Immature natural killer cell (primary cell): Measurements from ENCODE around the gene RUNX2. TPM values are rescaled to one million over a fixed set of nuclear protein-coding genes. Genes with fewer than 3 reads are reported as not detected.
A peak's percentile ranks its signal among the peaks of the same experiment; 100 is the strongest.

Experiments used
- DNase-seq, 3 donors: peaks; one replicate each; pipeline ENCODE4 v3.0.0; 2022; ENCODE audit warnings: mixed read lengths in 1 of 3
- H3K27ac Mint-ChIP-seq, 6 donors: one replicate each; pipeline ENCODE4 v1.8.0; 2020; ENCODE audit warnings: mixed read lengths in 6 of 6, mild to moderate bottlenecking in 5 of 6, inconsistent platforms in 4 of 6, moderate library complexity in 3 of 6
- H3K27me3 Mint-ChIP-seq, 3 donors: one replicate each; pipeline ENCODE4 v1.8.0; 2020 to 2021; ENCODE audit warnings: low read depth in 3 of 3, mild to moderate bottlenecking in 3 of 3, mixed read lengths in 3 of 3, moderate library complexity in 3 of 3, inconsistent platforms in 1 of 3
- H3K36me3 Mint-ChIP-seq, 3 donors: one replicate each; pipeline ENCODE4 v1.8.0; 2020; ENCODE audit warnings: mixed read lengths in 3 of 3, inconsistent platforms in 2 of 3, mild to moderate bottlenecking in 2 of 3
- H3K4me1 Mint-ChIP-seq, 2 donors: one replicate each; pipeline ENCODE4 v1.8.0; 2020; ENCODE audit warnings: inconsistent platforms in 2 of 2, mild to moderate bottlenecking in 2 of 2, mixed read lengths in 2 of 2, moderate library complexity in 1 of 2
- H3K4me3 Mint-ChIP-seq, 5 donors: one replicate each; pipeline ENCODE4 v1.8.0; 2020; ENCODE audit warnings: mild to moderate bottlenecking in 5 of 5, mixed read lengths in 5 of 5, inconsistent platforms in 3 of 5, moderate library complexity in 3 of 5
- H3K9me3 Mint-ChIP-seq, 6 donors: one replicate each; pipeline ENCODE4 v1.8.0; 2020; ENCODE audit warnings: mild to moderate bottlenecking in 6 of 6, mixed read lengths in 6 of 6, inconsistent platforms in 4 of 6, moderate library complexity in 3 of 6
- polyA plus RNA-seq, 3 donors: library from polyadenylated mRNA; unstranded; fragments of 300-500 nt; fragmentation: Illumina TruSeq; gene quantifications; one replicate each; pipeline ENCODE4 v1.2.3, GENCODE V29; 2021

The RUNX2 gene
- polyA plus RNA-seq, 3 donors from 2014 or later = 2.6 to 11.8 (median 4.4) TPM

- no peaks in the 10 kb centered on the region for H3K4me1 Mint-ChIP-seq
- peaks cover 0 to 1% (median 0%) of the 10 kb centered on the region in 3 donors for H3K27me3 Mint-ChIP-seq
- no peak overlapping the region for H3K27ac Mint-ChIP-seq
- DNase-seq = no peak
- H3K36me3 Mint-ChIP-seq = peaks cover 0 to 5% (median 0%) of the 10 kb centered on the region in 3 donors
- no peak overlapping the region for H3K4me3 Mint-ChIP-seq
- H3K9me3 Mint-ChIP-seq = no peaks in the 10 kb centered on the region
Observed at GRCh38 chr6:45366534-45366933, 38.4 kb downstream of the RUNX2 start.

DNA sequence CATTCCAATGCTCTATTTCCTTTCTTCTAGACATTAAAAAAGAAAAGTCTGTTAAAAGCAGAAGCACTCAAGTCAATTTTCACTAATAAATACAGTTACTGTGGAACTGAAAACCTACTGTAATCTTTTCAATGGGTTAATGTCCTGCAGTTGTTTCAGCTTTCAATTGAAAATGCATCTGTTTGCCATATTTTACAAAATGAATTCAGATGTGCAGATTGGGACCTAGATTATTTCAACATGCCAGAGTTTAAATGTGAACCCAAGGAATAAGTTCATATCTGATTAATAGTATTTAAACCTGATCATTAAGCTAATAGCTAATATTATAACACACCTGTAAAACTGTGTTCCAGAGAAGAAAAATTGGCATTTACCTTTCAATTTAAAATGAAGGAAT, 39.9 kb downstream of the RUNX2 start:
- Mint-ChIP-seq H3K36me3 (no peaks in the 10 kb centered on the region), H3K27ac (no peak overlapping the region), H3K27me3 (peaks cover 0 to 1% (median 0%) of the 10 kb centered on the region in 3 donors), H3K9me3 (no peaks in the 10 kb centered on the region), H3K4me3 (no peak overlapping the region), H3K4me1 (no peaks in the 10 kb centered on the region)
- no peak for DNase-seq

GRCh38 chr6:45369870-45370269, 41.7 kb downstream of the RUNX2 start:
- Mint-ChIP-seq H3K27me3 (peaks cover 0 to 1% (median 0%) of the 10 kb centered on the region in 3 donors), H3K27ac (peak overlapping the region in 1 of 6 donors; percentile 51), H3K36me3 (no peaks in the 10 kb centered on the region), H3K9me3 (no peaks in the 10 kb centered on the region), H3K4me1 (no peaks in the 10 kb centered on the region), H3K4me3 (no peak overlapping the region)
- DNase-seq = no peak

DNA sequence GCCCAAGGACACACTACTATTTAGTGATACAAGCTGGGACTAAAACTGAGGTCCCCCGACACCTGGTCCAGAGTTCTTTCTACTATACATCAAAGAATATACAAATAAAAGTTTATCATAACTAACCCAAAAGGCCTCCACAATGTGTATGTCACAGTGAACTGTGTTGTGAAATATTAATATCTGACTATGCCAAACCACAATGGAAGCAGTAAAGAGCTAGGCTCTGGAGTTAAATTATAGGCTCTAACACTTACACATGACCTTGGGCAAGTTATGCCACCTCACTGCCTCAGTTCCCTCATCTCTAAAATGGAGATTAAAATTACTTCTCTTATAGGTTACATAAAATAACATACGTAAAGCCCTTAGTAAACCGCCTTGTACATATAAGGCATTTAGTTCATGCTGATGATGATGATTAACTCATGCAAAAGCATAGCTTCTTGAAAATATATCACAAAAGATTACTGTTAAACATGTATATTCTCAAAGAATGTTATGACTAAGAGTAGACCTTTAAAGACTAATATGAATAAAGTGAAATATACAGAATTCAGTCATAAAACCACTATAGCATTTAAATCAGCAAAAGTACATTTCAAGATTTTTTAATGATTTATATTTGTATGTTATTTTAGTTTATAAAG, 43.9 kb downstream of the RUNX2 start:
- no peak for DNase-seq
- H3K4me1 Mint-ChIP-seq = peaks cover 6 to 9% of the 10 kb centered on the region in 2 donors
- H3K27ac Mint-ChIP-seq = no peak overlapping the region
- H3K27me3 Mint-ChIP-seq = peaks cover 1 to 2% (median 1%) of the 10 kb centered on the region in 3 donors
- H3K9me3 Mint-ChIP-seq = no peaks in the 10 kb centered on the region
- H3K36me3 Mint-ChIP-seq = no peaks in the 10 kb centered on the region
- H3K4me3 Mint-ChIP-seq = no peak overlapping the region

DNA sequence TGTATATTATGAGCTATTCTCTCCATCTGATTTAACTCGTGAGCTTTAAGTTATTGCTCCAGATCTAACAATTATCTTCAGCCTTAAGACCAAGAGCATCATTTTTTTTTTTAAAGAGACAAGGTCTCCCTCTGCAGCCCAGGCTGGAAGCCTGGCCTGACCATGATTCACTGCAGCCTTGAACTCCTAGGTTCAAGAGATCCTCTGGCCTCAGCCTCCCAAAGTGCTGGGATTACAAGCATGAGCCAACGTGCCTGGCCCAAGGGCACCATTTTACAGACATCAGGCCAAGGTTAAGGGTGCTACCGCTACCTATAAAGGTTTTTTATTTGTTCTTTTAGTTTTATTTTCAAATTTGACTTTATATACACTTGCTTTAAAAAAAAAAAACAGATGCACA, 47.3 kb downstream of the RUNX2 start:
- no peaks in the 10 kb centered on the region for H3K9me3 Mint-ChIP-seq
- peak overlapping the region in 4 of 6 donors; percentile 0 to 53 (median 18) for H3K27ac Mint-ChIP-seq
- H3K4me1 Mint-ChIP-seq = peaks cover 20 to 27% of the 10 kb centered on the region in 2 donors
- no peaks in the 10 kb centered on the region for H3K36me3 Mint-ChIP-seq
- no peak for DNase-seq
- peaks cover 5 to 15% (median 15%) of the 10 kb centered on the region in 3 donors for H3K27me3 Mint-ChIP-seq
- H3K4me3 Mint-ChIP-seq = no peak overlapping the region

- no peaks in the 10 kb centered on the region for H3K36me3 Mint-ChIP-seq
- peaks cover 20 to 27% of the 10 kb centered on the region in 2 donors for H3K4me1 Mint-ChIP-seq
- H3K9me3 Mint-ChIP-seq = no peaks in the 10 kb centered on the region
- no peak for DNase-seq
- H3K4me3 Mint-ChIP-seq = peak overlapping the region; percentile 95 to 100 (median 100)
- peak overlapping the region; percentile 93 to 99 (median 98) for H3K27ac Mint-ChIP-seq
- H3K27me3 Mint-ChIP-seq = peaks cover 5 to 15% (median 15%) of the 10 kb centered on the region in 3 donors
Observed at GRCh38 chr6:45376310-45377042, 48.3 kb downstream of the RUNX2 start.

DNA sequence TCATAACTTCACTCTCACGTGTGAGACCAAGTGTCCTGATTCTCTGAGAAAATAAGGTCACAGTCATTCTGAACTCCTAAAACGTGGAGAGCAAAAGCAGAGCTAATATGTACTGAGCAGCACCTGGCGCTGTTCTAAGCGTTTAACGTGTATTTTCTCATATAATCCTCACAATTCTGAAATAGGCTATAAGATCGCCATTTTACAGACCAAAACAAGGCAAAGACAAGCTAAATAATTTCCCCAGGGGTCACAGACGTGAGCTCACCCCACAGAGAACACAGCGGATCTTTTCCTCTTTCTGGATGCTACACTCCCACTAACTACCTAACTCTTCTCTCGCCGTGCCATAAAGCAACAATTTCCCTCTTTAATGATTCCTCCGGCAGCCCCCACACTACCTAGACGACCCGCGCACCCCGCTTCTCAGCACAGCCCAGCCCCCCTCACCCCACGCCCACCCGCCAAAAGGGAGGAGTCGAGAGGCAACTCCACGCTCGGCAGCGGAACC, 49.0 kb downstream of the RUNX2 start:
- Mint-ChIP-seq H3K27me3 (peaks cover 5 to 15% (median 15%) of the 10 kb centered on the region in 3 donors), H3K27ac (peak overlapping the region; percentile 93 to 99 (median 98)), H3K9me3 (no peaks in the 10 kb centered on the region), H3K4me1 (peaks cover 20 to 27% of the 10 kb centered on the region in 2 donors), H3K36me3 (no peaks in the 10 kb centered on the region), H3K4me3 (peak overlapping the region; percentile 95 to 100 (median 100))
- DNase-seq = no peak

GRCh38 chr6:45377554-45378333, 49.6 kb downstream of the RUNX2 start, which contains the start of gene SUPT3H:
SUPT3H (minus strand) TSS chr6:45377934.
- Mint-ChIP-seq H3K4me3 (peak within 1 kb of the TSS; percentile 95 to 100 (median 100)), H3K4me1 (peaks cover 20 to 27% of the 10 kb centered on the region in 2 donors), H3K36me3 (no peaks in the 10 kb centered on the region), H3K27ac (peak within 1 kb of the TSS; percentile 93 to 99 (median 98)), H3K27me3 (peaks cover 5 to 15% (median 15%) of the 10 kb centered on the region in 3 donors), H3K9me3 (no peaks in the 10 kb centered on the region)
- peak; percentile 90 to 93 (median 93) for DNase-seq

DNA sequence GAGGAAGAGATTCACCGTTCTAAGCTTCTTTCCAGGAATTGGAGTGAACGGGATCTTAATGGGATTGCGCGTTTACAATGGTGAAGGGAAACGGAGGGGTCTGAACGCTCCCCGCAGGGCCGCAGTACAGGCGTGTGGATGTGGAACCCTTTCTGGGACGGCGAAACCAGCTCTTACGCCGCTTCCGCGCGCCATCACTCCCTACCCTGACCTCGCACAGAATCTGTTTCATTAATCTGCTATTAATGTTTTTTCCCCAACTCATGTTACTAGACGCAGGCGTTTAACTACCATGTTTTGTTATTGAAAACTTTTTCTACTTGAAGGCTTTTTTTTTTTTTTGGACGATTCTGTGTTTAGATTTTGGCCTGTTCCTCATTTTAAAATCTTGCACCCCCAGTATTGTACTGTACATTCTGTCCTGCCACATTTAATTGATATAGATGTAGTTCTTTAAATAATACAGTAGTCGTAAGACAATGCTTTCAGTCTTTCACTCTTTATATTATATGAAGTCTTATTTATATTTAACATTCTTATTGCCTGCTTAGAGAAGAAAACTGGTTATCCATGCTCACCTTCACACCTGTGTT, 50.3 kb downstream of the RUNX2 start:
- H3K27ac Mint-ChIP-seq = peak overlapping the region; percentile 93 to 99 (median 98)
- no peak for DNase-seq
- peaks cover 20 to 27% of the 10 kb centered on the region in 2 donors for H3K4me1 Mint-ChIP-seq
- peaks cover 5 to 15% (median 15%) of the 10 kb centered on the region in 3 donors for H3K27me3 Mint-ChIP-seq
- H3K4me3 Mint-ChIP-seq = peak overlapping the region; percentile 95 to 100 (median 100)
- H3K36me3 Mint-ChIP-seq = no peaks in the 10 kb centered on the region
- no peaks in the 10 kb centered on the region for H3K9me3 Mint-ChIP-seq

DNA sequence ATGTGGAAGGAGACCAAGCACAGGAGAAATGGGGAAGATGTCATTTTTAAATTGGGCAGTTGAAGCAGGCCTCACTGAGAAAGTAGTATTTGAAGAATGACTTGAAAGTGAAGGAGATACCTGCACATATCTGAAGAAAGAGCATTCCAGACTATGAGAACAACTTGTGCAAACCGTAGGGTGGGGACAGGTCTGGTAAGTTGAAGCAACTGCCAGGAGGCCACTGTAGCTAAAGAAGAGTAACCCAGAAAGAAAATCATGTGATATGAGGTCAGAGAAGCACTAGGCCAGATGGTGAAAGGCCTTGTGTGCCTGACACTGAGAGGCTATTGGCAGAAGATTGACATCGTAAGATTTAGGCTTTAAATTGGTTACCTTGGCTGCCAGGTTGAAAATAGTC, 54.3 kb downstream of the RUNX2 start:
- Mint-ChIP-seq H3K9me3 (no peaks in the 10 kb centered on the region), H3K4me1 (peaks cover 11 to 14% of the 10 kb centered on the region in 2 donors), H3K27ac (no peak overlapping the region), H3K36me3 (no peaks in the 10 kb centered on the region), H3K4me3 (no peak overlapping the region), H3K27me3 (peaks cover 5 to 17% (median 16%) of the 10 kb centered on the region in 3 donors)
- no peak for DNase-seq

- no peak for DNase-seq
- Mint-ChIP-seq H3K9me3 (no peaks in the 10 kb centered on the region), H3K4me1 (no peaks in the 10 kb centered on the region), H3K27ac (no peak overlapping the region), H3K36me3 (no peaks in the 10 kb centered on the region), H3K27me3 (peaks cover 1 to 8% (median 8%) of the 10 kb centered on the region in 3 donors), H3K4me3 (no peak overlapping the region)
Observed at GRCh38 chr6:45386501-45386900, 58.4 kb downstream of the RUNX2 start.

DNA sequence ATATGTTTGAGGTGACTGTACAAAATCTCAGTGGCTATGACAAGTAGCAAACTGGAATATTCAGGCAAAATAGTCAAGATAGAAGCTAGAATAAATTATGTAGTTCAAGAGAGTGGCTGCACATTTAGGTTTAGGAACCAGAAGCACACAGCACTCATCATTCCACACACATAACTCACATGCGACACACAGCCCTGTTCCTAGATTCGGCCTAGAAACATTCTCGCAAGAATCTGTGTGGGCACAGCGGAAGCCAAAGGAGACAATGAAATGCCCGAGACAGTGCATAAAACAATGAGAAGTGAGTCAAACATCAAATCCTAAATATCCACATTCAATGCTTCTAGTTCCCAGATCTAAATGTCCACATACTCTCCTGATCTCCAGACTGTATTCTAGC, 59.1 kb downstream of the RUNX2 start:
- Mint-ChIP-seq H3K4me1 (no peaks in the 10 kb centered on the region), H3K36me3 (no peaks in the 10 kb centered on the region), H3K9me3 (no peaks in the 10 kb centered on the region), H3K4me3 (no peak overlapping the region), H3K27ac (no peak overlapping the region), H3K27me3 (peaks cover 1 to 8% (median 8%) of the 10 kb centered on the region in 3 donors)
- no peak for DNase-seq

GRCh38 chr6:45388328-45388727, 60.2 kb downstream of the RUNX2 start:
- Mint-ChIP-seq H3K9me3 (peaks cover 0 to 8% (median 4%) of the 10 kb centered on the region in 6 donors), H3K4me3 (no peak overlapping the region), H3K36me3 (peaks cover 0 to 4% (median 4%) of the 10 kb centered on the region in 3 donors), H3K27ac (no peak overlapping the region), H3K27me3 (peaks cover 1 to 8% (median 8%) of the 10 kb centered on the region in 3 donors), H3K4me1 (no peaks in the 10 kb centered on the region)
- no peak for DNase-seq
